ENCODE data around the gene KDM2B. TPM values are rescaled to one million over a fixed set of nuclear protein-coding genes. Genes with fewer than 3 reads are reported as not detected.

KDM2B gene
- total and polyA plus RNA-seq, 2 experiments from 2014 or later: 59.4 to 161 TPM

GRCh38 chr12:121499929-121500793 is 80.7 kb downstream of the KDM2B start:
- Mint-ChIP-seq H3K4me3 (no peak overlapping the region), H3K27ac (0 out of 2 replicates have a peak overlapping the region, but pooled peaks have one; percentile 44), H3K36me3 (ENCODE audit: low read depth) (peaks cover 58% of the 10 kb centered on the region), H3K9me3 (no peaks in the 10 kb centered on the region), H3K27me3 (ENCODE audit: insufficient read depth, low read depth, poor library complexity) (peaks cover 6% of the 10 kb centered on the region), H3K4me1 (peaks cover 5% of the 10 kb centered on the region; the same call in 2 of the 3 replicates)
- 0 out of 2 replicates have a peak overlapping the region, but pooled peaks have one; percentile 45 for H3K4me2 ChIP-seq
- H3K27me3 ChIP-seq (ENCODE audit: insufficient read depth): no peaks in the 10 kb centered on the region
- peak overlapping the region; percentile 89 for H3K27ac ChIP-seq (ENCODE audit: low read depth)
- H3K9me2 ChIP-seq (ENCODE audit: insufficient read depth): no peaks in the 10 kb centered on the region
- TF ChIP-seq ZNF114 (CRISPR knock-in tag; IDR thresholded peaks at IDR 0.05) (no peak), CREB1 (CRISPR knock-in tag; IDR thresholded peaks at IDR 0.05; ENCODE audit: low read depth) (no peak), ETS1 (IDR thresholded peaks at IDR 0.05) (no peak), STAT1 (IDR thresholded peaks at IDR 0.05; ENCODE audit: unreplicated experiment) (no peak), EZH2phosphoT487 (IDR thresholded peaks at IDR 0.05; ENCODE audit: unreplicated experiment) (no peak), REST (IDR thresholded peaks at IDR 0.05; ENCODE audit: unreplicated experiment) (no peak)
- TF ChIP-seq, protein P1, sequence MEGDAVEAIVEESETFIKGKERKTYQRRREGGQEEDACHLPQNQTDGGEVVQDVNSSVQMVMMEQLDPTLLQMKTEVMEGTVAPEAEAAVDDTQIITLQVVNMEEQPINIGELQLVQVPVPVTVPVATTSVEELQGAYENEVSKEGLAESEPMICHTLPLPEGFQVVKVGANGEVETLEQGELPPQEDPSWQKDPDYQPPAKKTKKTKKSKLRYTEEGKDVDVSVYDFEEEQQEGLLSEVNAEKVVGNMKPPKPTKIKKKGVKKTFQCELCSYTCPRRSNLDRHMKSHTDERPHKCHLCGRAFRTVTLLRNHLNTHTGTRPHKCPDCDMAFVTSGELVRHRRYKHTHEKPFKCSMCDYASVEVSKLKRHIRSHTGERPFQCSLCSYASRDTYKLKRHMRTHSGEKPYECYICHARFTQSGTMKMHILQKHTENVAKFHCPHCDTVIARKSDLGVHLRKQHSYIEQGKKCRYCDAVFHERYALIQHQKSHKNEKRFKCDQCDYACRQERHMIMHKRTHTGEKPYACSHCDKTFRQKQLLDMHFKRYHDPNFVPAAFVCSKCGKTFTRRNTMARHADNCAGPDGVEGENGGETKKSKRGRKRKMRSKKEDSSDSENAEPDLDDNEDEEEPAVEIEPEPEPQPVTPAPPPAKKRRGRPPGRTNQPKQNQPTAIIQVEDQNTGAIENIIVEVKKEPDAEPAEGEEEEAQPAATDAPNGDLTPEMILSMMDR (conservative IDR thresholded peaks at IDR 0.05; ENCODE audit: low read depth in 2 of 2): peak; percentile 83 to 98
- TF ChIP-seq, protein P2, sequence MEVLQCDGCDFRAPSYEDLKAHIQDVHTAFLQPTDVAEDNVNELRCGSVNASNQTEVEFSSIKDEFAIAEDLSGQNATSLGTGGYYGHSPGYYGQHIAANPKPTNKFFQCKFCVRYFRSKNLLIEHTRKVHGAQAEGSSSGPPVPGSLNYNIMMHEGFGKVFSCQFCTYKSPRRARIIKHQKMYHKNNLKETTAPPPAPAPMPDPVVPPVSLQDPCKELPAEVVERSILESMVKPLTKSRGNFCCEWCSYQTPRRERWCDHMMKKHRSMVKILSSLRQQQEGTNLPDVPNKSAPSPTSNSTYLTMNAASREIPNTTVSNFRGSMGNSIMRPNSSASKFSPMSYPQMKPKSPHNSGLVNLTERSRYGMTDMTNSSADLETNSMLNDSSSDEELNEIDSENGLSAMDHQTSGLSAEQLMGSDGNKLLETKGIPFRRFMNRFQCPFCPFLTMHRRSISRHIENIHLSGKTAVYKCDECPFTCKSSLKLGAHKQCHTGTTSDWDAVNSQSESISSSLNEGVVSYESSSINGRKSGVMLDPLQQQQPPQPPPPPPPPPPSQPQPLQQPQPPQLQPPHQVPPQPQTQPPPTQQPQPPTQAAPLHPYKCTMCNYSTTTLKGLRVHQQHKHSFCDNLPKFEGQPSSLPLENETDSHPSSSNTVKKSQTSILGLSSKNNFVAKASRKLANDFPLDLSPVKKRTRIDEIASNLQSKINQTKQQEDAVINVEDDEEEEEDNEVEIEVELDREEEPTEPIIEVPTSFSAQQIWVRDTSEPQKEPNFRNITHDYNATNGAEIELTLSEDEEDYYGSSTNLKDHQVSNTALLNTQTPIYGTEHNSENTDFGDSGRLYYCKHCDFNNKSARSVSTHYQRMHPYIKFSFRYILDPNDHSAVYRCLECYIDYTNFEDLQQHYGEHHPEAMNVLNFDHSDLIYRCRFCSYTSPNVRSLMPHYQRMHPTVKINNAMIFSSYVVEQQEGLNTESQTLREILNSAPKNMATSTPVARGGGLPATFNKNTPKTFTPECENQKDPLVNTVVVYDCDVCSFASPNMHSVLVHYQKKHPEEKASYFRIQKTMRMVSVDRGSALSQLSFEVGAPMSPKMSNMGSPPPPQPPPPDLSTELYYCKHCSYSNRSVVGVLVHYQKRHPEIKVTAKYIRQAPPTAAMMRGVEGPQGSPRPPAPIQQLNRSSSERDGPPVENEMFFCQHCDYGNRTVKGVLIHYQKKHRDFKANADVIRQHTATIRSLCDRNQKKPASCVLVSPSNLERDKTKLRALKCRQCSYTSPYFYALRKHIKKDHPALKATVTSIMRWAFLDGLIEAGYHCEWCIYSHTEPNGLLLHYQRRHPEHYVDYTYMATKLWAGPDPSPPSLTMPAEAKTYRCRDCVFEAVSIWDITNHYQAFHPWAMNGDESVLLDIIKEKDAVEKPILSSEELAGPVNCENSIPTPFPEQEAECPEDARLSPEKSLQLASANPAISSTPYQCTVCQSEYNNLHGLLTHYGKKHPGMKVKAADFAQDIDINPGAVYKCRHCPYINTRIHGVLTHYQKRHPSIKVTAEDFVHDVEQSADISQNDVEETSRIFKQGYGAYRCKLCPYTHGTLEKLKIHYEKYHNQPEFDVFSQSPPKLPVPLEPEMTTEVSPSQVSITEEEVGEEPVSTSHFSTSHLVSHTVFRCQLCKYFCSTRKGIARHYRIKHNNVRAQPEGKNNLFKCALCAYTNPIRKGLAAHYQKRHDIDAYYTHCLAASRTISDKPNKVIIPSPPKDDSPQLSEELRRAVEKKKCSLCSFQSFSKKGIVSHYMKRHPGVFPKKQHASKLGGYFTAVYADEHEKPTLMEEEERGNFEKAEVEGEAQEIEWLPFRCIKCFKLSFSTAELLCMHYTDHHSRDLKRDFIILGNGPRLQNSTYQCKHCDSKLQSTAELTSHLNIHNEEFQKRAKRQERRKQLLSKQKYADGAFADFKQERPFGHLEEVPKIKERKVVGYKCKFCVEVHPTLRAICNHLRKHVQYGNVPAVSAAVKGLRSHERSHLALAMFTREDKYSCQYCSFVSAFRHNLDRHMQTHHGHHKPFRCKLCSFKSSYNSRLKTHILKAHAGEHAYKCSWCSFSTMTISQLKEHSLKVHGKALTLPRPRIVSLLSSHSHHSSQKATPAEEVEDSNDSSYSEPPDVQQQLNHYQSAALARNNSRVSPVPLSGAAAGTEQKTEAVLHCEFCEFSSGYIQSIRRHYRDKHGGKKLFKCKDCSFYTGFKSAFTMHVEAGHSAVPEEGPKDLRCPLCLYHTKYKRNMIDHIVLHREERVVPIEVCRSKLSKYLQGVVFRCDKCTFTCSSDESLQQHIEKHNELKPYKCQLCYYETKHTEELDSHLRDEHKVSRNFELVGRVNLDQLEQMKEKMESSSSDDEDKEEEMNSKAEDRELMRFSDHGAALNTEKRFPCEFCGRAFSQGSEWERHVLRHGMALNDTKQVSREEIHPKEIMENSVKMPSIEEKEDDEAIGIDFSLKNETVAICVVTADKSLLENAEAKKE (CRISPR knock-in tag; IDR thresholded peaks at IDR 0.05): no peak
- peaks cover 25% of the 10 kb centered on the region for H3K79me2 ChIP-seq (replicated peaks; ENCODE audit: insufficient read depth)
- no peaks in the 10 kb centered on the region for H3K36me3 ChIP-seq (ENCODE audit: insufficient read depth)
- peaks cover 22% of the 10 kb centered on the region for H4K20me1 ChIP-seq (replicated peaks; ENCODE audit: insufficient read depth)
- peaks cover 37% of the 10 kb centered on the region for H3F3A ChIP-seq (replicated peaks; ENCODE audit: low read depth)
- ATAC-seq: peak; percentile 86
- H2AFZ ChIP-seq: no peak overlapping the region
- DNase-seq (ENCODE audit: low spot score): peak; percentile 76
- H3K4me3 ChIP-seq: no peak overlapping the region
- peaks cover 5% of the 10 kb centered on the region; the same call in 1 of the 2 replicates for H3K4me1 ChIP-seq (ENCODE audit: insufficient read depth)

Data from GM23338 (cell line).